Measurements from ENCODE around the gene GLDN. TPM values are rescaled to one million over a fixed set of nuclear protein-coding genes. Genes with fewer than 3 reads are reported as not detected.

GLDN gene
- total RNA-seq, 5 donors from 2014 or later (not counting 1 experiment from before 2014, with no cell fraction given): 0.18 TPM; not detected in 4

- ChIA-PET POLR2A (no interaction called here), CTCF (no interaction called here)
- H3K27ac ChIP-seq (ENCODE audit: low read length): no peak overlapping the region
- ATAC-seq (replicated peaks in 1 of 4): no peak
- 94% methylated on average over 4 of the region's 7 CpGs for WGBS (ENCODE audit: insufficient coverage)
- no peaks in the 10 kb centered on the region for H3K36me3 ChIP-seq (ENCODE audit: control insufficient read depth in 2 of 2, extremely low read depth in 1 of 2, insufficient read depth in 1 of 2, low read length in 1 of 2)
- no peak overlapping the region for H3K4me3 Mint-ChIP-seq
- peaks cover 0 to 6% (median 0%) of the 10 kb centered on the region in 3 donors for H3K4me1 Mint-ChIP-seq
- H3K4me1 ChIP-seq (ENCODE audit: control insufficient read depth in 1 of 2, extremely low read depth in 1 of 2, insufficient read depth in 2 of 2, low read length in 2 of 2): no peaks in the 10 kb centered on the region
- DNase-seq: no peak
- H3K27ac Mint-ChIP-seq: no peak overlapping the region
- H3K27me3 ChIP-seq (replicated peaks in 1 of 2; ENCODE audit: control insufficient read depth in 2 of 2, extremely low read depth in 1 of 2, insufficient read depth in 2 of 2, low read length in 1 of 2): peaks cover 0 to 21% of the 10 kb centered on the region in 2 experiments
- no peaks in the 10 kb centered on the region for H3K9me3 ChIP-seq
- H3K4me3 ChIP-seq (ENCODE audit: control insufficient read depth in 1 of 2, extremely low read depth in 1 of 2, low read length in 1 of 2): no peak overlapping the region
- H3K27me3 Mint-ChIP-seq: peaks cover 10 to 14% of the 10 kb centered on the region in 2 donors
- H3K9me3 Mint-ChIP-seq: no peaks in the 10 kb centered on the region
- no peaks in the 10 kb centered on the region for H3K36me3 Mint-ChIP-seq
These were observed 47.3 kb downstream of the GLDN start for GRCh38 chr15:51388726-51389125.

- ChIA-PET POLR2A (no interaction called here), CTCF (no interaction called here)
- H3K27ac Mint-ChIP-seq: no peak overlapping the region
- no peaks in the 10 kb centered on the region for H3K36me3 Mint-ChIP-seq
- H3K4me1 ChIP-seq (ENCODE audit: control insufficient read depth in 1 of 2, extremely low read depth in 1 of 2, insufficient read depth in 2 of 2, low read length in 2 of 2): no peaks in the 10 kb centered on the region
- ATAC-seq (replicated peaks in 1 of 4): no peak
- DNase-seq: no peak
- peaks cover 5 to 8% of the 10 kb centered on the region in 2 donors for H3K27me3 Mint-ChIP-seq
- H3K36me3 ChIP-seq (ENCODE audit: control insufficient read depth in 2 of 2, extremely low read depth in 1 of 2, insufficient read depth in 1 of 2, low read length in 1 of 2): no peaks in the 10 kb centered on the region
- 69% methylated on average over 3 of the region's 7 CpGs for WGBS (ENCODE audit: insufficient coverage)
- no peaks in the 10 kb centered on the region for H3K9me3 ChIP-seq
- no peak overlapping the region for H3K27ac ChIP-seq (ENCODE audit: low read length)
- H3K4me3 ChIP-seq (ENCODE audit: control insufficient read depth in 1 of 2, extremely low read depth in 1 of 2, low read length in 1 of 2): no peak overlapping the region
- no peaks in the 10 kb centered on the region for H3K9me3 Mint-ChIP-seq
- no peak overlapping the region for H3K4me3 Mint-ChIP-seq
- peaks cover 0 to 6% (median 0%) of the 10 kb centered on the region in 3 donors for H3K4me1 Mint-ChIP-seq
- H3K27me3 ChIP-seq (replicated peaks in 1 of 2; ENCODE audit: control insufficient read depth in 2 of 2, extremely low read depth in 1 of 2, insufficient read depth in 2 of 2, low read length in 1 of 2): peaks cover 0 to 7% of the 10 kb centered on the region in 2 experiments
These were observed 48.9 kb downstream of the GLDN start for GRCh38 chr15:51390241-51390965.

- H3K27me3 ChIP-seq (replicated peaks in 1 of 2; ENCODE audit: control insufficient read depth in 2 of 2, extremely low read depth in 1 of 2, insufficient read depth in 2 of 2, low read length in 1 of 2): peaks cover 0 to 3% of the 10 kb centered on the region in 2 experiments
- H3K27ac ChIP-seq (ENCODE audit: low read length): no peak overlapping the region
- H3K4me1 ChIP-seq (ENCODE audit: control insufficient read depth in 1 of 2, extremely low read depth in 1 of 2, insufficient read depth in 2 of 2, low read length in 2 of 2): no peaks in the 10 kb centered on the region
- Mint-ChIP-seq H3K36me3 (no peaks in the 10 kb centered on the region), H3K27ac (no peak overlapping the region), H3K9me3 (no peaks in the 10 kb centered on the region), H3K27me3 (peaks cover 0 to 8% of the 10 kb centered on the region in 2 donors), H3K4me3 (no peak overlapping the region), H3K4me1 (peaks cover 0 to 6% (median 0%) of the 10 kb centered on the region in 3 donors)
- 83% methylated on average over 2 of the region's 5 CpGs for WGBS (ENCODE audit: insufficient coverage)
- H3K4me3 ChIP-seq (ENCODE audit: control insufficient read depth in 1 of 2, extremely low read depth in 1 of 2, low read length in 1 of 2): no peak overlapping the region
- ATAC-seq (replicated peaks in 1 of 4) (no peak), DNase-seq (no peak)
- no peaks in the 10 kb centered on the region for H3K9me3 ChIP-seq
- H3K36me3 ChIP-seq (ENCODE audit: control insufficient read depth in 2 of 2, extremely low read depth in 1 of 2, insufficient read depth in 1 of 2, low read length in 1 of 2): no peaks in the 10 kb centered on the region
- ChIA-PET POLR2A (no interaction called here), CTCF (no interaction called here)
These were observed 49.5 kb downstream of the GLDN start for GRCh38 chr15:51390966-51391422.

GRCh38 chr15:51396921-51397320, 55.5 kb downstream of the GLDN start:
- Mint-ChIP-seq H3K36me3 (no peaks in the 10 kb centered on the region), H3K27ac (no peak overlapping the region), H3K9me3 (no peaks in the 10 kb centered on the region), H3K27me3 (peaks cover 5 to 16% of the 10 kb centered on the region in 2 donors), H3K4me3 (no peak overlapping the region), H3K4me1 (no peaks in the 10 kb centered on the region)
- Histone ChIP-seq H3K4me3 (ENCODE audit: control insufficient read depth in 1 of 2, extremely low read depth in 1 of 2, low read length in 1 of 2) (no peak overlapping the region), H3K9me3 (no peaks in the 10 kb centered on the region), H3K27me3 (replicated peaks in 1 of 2; ENCODE audit: control insufficient read depth in 2 of 2, extremely low read depth in 1 of 2, insufficient read depth in 2 of 2, low read length in 1 of 2) (no peaks in the 10 kb centered on the region), H3K27ac (ENCODE audit: low read length) (no peak overlapping the region), H3K4me1 (ENCODE audit: control insufficient read depth in 1 of 2, extremely low read depth in 1 of 2, insufficient read depth in 2 of 2, low read length in 2 of 2) (no peaks in the 10 kb centered on the region), H3K36me3 (ENCODE audit: control insufficient read depth in 2 of 2, extremely low read depth in 1 of 2, insufficient read depth in 1 of 2, low read length in 1 of 2) (no peaks in the 10 kb centered on the region)
- ChIA-PET CTCF (no interaction called here), POLR2A (no interaction called here)
- ATAC-seq (replicated peaks in 1 of 4) (no peak), DNase-seq (no peak)
- 100% methylated on average over 1 of the region's 2 CpGs for WGBS (ENCODE audit: insufficient coverage)

GRCh38 chr15:51398626-51399025, 57.2 kb downstream of the GLDN start:
- Histone ChIP-seq H3K27me3 (replicated peaks in 1 of 2; ENCODE audit: control insufficient read depth in 2 of 2, extremely low read depth in 1 of 2, insufficient read depth in 2 of 2, low read length in 1 of 2) (peaks cover 0 to 4% of the 10 kb centered on the region in 2 experiments), H3K4me1 (ENCODE audit: control insufficient read depth in 1 of 2, extremely low read depth in 1 of 2, insufficient read depth in 2 of 2, low read length in 2 of 2) (no peaks in the 10 kb centered on the region), H3K36me3 (ENCODE audit: control insufficient read depth in 2 of 2, extremely low read depth in 1 of 2, insufficient read depth in 1 of 2, low read length in 1 of 2) (no peaks in the 10 kb centered on the region), H3K9me3 (no peaks in the 10 kb centered on the region), H3K27ac (ENCODE audit: low read length) (no peak overlapping the region), H3K4me3 (ENCODE audit: control insufficient read depth in 1 of 2, extremely low read depth in 1 of 2, low read length in 1 of 2) (no peak overlapping the region)
- POLR2A ChIA-PET: no interaction called here
- WGBS (ENCODE audit: insufficient coverage): 75% methylated on average over 5 of the region's 9 CpGs
- Mint-ChIP-seq H3K9me3 (no peaks in the 10 kb centered on the region), H3K4me1 (no peaks in the 10 kb centered on the region), H3K27me3 (peaks cover 10 to 23% of the 10 kb centered on the region in 2 donors), H3K36me3 (no peaks in the 10 kb centered on the region), H3K27ac (no peak overlapping the region), H3K4me3 (no peak overlapping the region)
- ATAC-seq (replicated peaks in 1 of 4): no peak
- no peak for DNase-seq
- CTCF ChIA-PET: no interaction called here

GRCh38 chr15:51401051-51401780, 59.8 kb downstream of the GLDN start:
- no peak overlapping the region for H3K27ac ChIP-seq (ENCODE audit: low read length)
- Mint-ChIP-seq H3K4me1 (no peaks in the 10 kb centered on the region), H3K36me3 (no peaks in the 10 kb centered on the region), H3K9me3 (no peaks in the 10 kb centered on the region), H3K4me3 (no peak overlapping the region), H3K27ac (no peak overlapping the region), H3K27me3 (peaks cover 10 to 28% of the 10 kb centered on the region in 2 donors)
- no peaks in the 10 kb centered on the region for H3K4me1 ChIP-seq (ENCODE audit: control insufficient read depth in 1 of 2, extremely low read depth in 1 of 2, insufficient read depth in 2 of 2, low read length in 2 of 2)
- H3K4me3 ChIP-seq (ENCODE audit: control insufficient read depth in 1 of 2, extremely low read depth in 1 of 2, low read length in 1 of 2): no peak overlapping the region
- peaks cover 0 to 6% of the 10 kb centered on the region in 2 experiments for H3K27me3 ChIP-seq (replicated peaks in 1 of 2; ENCODE audit: control insufficient read depth in 2 of 2, extremely low read depth in 1 of 2, insufficient read depth in 2 of 2, low read length in 1 of 2)
- H3K9me3 ChIP-seq: no peaks in the 10 kb centered on the region
- POLR2A ChIA-PET: no interaction called here
- no peak for ATAC-seq (replicated peaks in 1 of 4)
- no peaks in the 10 kb centered on the region for H3K36me3 ChIP-seq (ENCODE audit: control insufficient read depth in 2 of 2, extremely low read depth in 1 of 2, insufficient read depth in 1 of 2, low read length in 1 of 2)
- DNase-seq: no peak
- CTCF ChIA-PET: no interaction called here
- 77% methylated on average over 5 of the region's 7 CpGs for WGBS (ENCODE audit: insufficient coverage)
